Eye (tissue), 1 donor: ENCODE data around the gene MAFG.
"Not testable (repeated sequence)": the region's sequence is repeated elsewhere in the genome, so short reads cannot be mapped to it uniquely, and the experiment has no call there.

Experiments used
- DNase-seq: peaks from one replicate; pipeline ENCODE4 v3.0.0-alpha.2; 2015

Gene MAFG

GRCh38 chr17:81921996-81922565, 5.5 kb downstream of the MAFG start:
- DNase-seq = no peak

GRCh38 chr17:81921537-81921862, 6.0 kb downstream of the MAFG start:
- no peak for DNase-seq

GRCh38 chr17:81920612-81921536, 6.7 kb downstream of the MAFG start:
- no peak for DNase-seq

DNA sequence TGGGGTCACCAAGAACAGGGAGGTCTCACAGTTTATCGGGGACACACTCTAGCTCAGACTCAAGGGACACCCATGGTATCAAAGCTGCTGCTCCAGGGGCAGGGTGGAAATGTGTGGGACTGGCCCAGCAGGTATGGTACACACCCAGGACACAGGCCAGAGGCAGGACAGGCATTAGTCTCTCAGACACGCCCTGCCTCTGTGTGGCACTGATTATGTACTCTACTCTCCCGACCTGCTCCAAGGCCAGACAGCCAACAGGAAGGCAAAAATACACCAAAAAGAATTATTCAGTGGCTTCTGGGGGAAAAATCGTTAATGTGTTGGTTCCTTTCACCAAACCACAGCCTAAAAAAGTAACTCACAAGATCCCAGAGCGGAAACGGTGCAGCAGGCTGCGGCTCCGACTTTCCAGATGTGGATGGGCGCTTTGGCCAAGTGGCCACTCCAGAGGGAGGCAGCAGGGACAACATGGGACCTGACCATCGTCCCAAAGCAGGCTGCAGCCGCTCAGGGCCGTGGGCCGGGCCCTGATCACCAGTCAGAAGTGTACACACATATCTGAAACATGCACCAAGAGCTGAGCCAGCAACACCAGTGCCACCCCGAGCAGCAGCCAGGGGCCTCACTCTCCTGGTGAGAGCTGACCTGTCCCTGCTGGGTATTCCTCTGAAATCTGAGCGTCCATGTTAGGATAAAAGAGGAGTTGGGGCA, 8.5 kb downstream of the MAFG start:
- DNase-seq = no peak

DNA sequence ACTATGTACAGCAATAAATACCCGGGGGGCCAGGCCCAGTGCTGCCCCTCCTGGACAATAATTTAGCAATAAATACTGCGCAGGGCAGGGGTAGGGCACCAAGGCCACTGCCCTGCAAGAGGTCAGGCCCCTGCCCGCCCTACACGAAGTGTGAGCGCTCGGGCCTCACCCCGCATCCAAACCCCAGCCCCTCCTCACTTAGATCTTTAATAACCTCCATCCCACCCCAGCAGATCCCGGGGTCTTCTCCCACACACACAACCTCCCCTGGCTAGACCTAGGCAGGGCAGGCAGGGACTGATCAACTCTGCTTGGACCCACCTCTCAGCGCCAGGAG, 9.2 kb downstream of the MAFG start:
- DNase-seq = not testable (repeated sequence)

DNA sequence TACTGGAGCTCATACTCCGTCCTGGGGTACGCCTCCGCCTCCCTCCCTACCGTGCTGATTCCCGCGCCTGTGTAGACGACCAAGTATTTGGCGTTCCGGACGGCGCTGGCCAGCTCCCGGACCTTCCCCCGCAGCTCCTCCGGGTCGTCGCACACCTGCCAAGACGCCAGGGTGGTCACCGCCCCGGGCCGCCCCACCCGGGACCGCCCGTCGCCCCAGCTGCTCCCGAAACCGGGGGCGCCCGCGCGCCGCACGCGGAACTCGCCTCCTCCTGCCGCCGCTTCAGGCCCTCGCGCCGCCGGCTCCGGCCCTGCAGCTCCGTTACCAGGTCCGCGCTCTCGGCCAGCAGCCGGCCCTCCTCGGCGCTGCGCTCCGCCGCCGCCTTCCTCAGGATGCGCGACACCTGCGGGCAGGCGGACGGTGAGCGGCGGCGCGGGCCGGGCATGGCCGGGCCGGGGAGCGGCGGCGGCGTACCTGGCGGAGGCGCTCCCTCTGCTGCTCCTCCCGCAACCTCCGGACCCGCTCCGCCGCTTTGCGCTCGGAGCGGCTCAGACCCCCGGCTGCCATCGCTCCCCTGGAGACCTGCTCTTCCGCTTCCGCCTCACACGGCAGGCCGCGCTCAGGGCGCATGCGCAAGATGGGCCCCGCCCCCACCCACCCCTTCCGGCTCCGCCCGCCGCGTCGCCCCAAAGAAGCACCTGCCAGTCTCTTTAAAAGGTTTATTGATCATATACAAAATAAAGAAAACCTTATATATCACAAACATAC, 9.8 kb downstream of the MAFG start, which contains the start of gene SIRT7:
Gene SIRT7, minus strand, starts transcription at position 612 of the 768 bp plus-strand sequence. Its CDS starts 45 bp downstream, at position 567.
- peak; percentile 92 for DNase-seq

DNA sequence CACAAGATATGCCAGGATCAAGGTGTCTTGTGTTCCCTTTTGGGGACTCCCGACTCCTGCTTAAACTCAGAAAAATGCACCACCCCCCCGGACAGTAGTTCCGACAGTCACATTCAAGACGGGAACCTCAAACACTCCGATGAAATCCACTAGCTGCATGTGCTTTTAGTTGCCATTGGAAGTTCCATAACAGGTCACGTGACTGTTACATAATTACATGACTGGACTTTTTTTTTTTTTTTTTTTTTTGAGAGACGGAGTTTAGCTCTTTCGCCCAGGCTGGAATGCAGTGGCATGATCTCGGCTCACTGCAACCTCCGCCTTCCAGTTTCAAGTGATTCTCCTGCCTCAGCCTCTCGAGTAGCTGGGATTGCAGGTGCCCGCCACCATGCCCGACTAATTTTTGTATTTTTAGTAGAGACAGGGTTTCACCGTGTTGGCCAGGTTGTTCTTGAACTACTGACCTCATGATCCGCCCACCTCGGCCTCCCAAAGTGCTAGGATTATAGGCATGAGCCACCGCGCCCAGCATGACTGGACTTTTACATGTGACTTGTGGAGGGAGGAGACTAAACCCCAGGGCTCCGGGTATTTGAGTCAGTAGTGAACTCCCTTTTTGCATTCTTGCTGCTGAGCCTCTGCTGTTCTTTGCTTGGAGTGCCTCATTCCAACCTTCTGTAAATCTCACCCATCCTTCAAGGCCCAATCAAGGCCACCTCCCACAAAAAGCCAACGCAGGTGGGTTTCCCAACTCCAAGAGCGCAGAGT, 11.1 kb downstream of the MAFG start:
- no peak for DNase-seq

DNA sequence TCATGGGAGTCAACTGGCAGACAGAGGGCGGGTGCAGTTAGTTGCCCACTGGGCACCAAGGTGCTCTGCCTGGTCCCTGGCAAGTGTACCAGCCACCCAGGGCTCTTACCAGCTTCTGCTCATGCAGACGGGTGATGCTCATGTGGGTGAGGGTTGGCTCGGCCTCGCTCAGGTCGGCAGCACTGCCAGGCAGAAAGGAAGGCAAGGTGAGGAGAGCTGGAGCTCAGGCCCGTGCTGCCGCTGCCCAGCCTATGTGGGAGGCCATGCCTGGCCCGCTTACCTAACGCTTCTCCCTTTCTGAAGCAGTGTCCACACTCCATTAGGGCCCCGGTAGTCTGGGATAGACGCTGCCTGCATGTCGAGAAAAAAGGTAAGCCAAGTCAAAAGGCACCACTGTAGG, 12.2 kb downstream of the MAFG start:
- no peak for DNase-seq

DNA sequence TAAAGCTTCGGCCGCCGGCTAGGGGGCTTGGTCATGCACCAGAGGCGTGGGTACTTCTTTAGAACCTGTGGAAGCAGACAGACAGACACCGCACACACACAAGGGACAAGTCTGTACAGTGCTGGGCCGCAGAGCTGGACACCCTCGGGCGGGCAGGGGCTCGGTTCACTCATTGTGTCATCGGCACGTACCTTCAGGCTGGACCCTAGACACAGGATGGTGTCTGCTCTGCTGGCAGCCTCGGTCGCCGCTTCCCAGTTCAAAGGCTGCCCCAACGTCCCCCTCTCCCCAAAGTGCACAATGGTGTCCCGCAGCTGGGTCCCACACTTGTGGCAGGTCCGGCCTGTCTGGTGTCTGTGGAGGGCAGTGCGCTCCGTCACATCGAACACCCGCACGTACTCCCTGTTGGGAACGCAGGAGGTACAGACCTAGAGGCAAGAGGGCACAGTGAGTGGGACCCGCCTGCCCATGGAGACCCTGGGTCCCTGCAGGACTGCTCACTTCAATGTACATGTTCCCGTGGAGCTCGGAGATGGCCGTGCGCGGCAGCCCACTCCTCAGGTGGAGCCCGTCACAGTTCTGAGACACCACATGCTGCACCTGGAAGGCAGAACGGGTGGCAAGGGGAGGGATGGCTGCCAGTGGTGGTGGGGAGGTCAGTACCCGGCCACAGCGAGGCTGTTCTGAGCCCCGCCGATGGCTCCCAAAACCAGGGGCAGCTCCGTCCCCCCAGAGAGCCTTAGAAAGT, 13.3 kb downstream of the MAFG start:
- no peak for DNase-seq

- no peak for DNase-seq
Measured at GRCh38 chr17:81913394-81914102, 14.0 kb downstream of the MAFG start.

- DNase-seq = no peak
Measured at GRCh38 chr17:81912441-81913309, 14.9 kb downstream of the MAFG start.

DNA sequence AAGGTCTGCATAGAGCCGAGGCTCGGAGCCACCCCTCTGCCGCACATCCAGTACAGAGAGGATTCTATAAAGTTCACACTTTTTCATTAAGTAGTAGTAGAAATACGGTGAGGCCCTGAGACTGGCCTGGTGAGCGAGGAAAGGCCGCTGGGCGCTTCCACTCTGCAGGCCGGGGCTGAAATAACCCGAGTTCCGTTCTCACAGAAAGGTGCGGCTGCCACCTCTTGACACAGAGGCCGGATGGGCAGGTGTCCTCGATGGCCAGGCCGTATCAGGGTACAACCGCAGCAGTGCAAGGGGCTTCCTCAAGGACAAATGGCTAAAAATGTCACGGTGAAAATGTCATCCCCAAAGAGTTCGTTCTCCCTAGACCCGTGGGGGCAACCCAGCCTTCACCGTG, 15.6 kb downstream of the MAFG start:
- DNase-seq = no peak

DNA sequence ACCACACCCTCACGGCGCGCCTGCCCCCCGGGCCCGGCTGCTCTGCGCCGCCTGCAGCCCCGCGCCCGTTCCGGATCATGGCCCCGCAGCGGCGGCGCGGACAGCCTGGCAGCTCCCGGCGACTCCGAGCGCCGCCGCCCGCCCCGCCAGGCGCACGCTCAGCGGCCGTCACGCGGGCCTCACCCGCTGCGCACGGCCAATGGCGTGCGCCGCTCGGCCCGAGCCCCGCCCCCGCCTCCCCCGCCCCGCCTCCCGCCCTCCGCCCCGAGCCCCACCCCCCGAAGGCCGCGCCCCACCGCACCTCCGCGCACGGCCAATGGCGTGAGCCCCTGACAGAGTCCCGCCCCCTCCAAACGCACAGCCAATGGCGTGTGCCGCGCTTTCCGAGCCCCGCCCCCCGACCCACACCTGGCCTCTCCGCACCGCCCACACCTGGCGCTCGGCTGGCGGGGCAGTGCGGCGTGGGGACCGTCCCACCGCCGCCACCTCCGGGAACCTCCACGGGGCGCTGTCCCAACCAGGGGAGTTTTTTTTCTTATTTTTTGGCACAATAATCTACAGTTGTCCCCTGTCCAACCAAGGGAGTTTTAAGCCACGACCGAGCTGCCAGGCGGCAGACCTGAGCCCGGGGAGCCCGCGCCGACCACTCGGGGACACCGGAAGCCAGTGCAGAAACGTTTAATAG, 16.1 kb downstream of the MAFG start, which contains the start of gene PCYT2:
Gene PCYT2, minus strand, starts transcription at position 123 of the 685 bp plus-strand sequence. Its CDS starts 44 bp downstream, at position 79.
- DNase-seq = peak; percentile 93

DNA sequence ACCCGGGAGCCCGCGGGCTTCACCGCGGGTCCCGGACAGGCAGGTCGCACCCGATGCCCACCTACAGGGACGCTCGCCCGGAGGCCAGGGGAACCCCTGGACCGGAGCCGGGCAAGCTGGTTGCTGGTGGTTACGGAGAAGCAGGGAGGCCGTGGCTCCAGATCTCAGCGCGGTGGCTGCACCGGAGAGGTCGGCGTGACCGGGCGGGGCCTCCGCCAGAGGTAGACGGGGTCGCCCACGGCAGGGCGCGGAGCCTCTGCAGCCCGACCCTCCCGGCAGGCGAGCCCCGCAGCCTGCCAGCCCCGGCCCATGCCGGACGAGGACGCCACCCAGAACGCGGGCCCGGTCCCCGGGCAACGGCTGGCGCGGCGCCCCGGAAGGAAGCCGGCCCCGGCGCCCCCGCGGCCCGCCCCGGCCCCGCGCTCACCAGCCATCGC, 16.7 kb downstream of the MAFG start:
- no peak for DNase-seq

GRCh38 chr17:81909966-81910839, 17.3 kb downstream of the MAFG start:
- peak; percentile 36 for DNase-seq

DNA sequence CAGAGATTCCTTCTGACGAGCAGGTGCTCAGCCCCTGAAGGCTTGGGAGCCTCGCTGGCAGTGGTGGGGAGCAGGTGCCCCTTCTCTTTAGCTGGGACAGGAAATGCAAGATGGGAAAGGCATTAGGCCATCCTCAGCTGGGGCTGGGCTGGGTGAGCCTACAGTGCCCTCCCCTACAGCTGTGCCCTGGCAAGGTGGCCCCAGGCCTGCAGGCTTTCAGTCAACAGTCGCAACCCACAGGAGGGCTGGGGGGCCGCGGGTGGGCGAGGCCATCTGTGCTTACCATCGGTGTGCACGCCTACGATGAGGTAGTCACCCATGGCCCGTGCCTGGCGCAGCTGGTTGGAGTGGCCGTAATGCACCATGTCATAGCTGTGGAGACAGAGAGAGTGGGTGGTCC, 18.3 kb downstream of the MAFG start:
- no peak for DNase-seq

- no peak for DNase-seq
Measured at GRCh38 chr17:81908793-81909192, 18.7 kb downstream of the MAFG start.
